ENCODE data around the gene SMARCA2. TPM values are rescaled to one million over a fixed set of nuclear protein-coding genes. Genes with fewer than 3 reads are reported as not detected.

SMARCA2 gene
- polyA plus RNA-seq, 1 donor, result 82.5 TPM

DNA sequence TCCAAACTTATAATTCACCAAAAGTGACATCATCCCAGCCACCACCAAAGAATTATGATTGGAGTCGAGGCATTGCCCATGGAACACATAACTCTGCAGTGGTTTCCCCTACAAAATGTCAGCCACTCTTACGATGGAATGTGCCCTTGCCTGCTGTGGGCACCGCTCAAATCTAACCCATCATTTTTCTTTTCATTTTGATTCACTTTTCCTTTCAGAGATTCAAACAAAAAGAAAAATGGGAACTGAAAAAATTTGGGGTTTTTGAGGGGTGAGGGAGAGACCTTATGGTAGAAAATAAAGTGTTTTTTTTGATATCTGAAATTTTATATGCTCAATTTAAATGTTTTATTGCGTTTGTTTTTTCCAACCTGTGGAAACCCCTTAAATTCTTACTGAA lies 28.1 kb downstream of the SMARCA2 start:
- no peak for DNase-seq

DNA sequence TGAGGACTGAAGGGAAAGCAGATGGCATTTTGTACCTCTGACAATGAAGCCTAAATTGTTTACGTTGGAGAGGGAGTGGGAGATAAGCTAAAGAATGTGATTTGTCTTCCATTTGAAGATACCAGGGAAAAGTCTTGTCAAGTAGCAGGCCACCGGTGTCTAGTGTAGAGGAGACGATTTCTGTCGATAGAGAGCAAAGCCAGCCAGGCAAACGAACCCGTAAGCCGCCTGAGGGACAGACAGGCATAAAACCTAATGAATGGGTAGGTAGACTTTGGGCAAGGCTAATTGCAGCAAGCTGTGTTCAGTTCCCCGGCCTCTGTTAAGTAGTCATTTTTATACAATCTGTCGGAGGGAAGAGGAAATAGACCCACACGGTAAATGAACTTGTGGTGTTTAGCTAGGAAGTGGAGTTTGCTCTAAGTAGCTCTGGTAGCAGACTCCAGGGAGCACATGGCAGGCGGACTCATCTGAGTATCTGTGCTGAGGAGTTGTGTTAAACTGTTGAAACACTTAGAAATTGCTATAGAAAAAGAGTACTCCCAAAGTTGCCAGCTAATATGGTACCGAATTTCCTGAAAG lies 28.8 kb downstream of the SMARCA2 start:
- no peak for DNase-seq

DNA sequence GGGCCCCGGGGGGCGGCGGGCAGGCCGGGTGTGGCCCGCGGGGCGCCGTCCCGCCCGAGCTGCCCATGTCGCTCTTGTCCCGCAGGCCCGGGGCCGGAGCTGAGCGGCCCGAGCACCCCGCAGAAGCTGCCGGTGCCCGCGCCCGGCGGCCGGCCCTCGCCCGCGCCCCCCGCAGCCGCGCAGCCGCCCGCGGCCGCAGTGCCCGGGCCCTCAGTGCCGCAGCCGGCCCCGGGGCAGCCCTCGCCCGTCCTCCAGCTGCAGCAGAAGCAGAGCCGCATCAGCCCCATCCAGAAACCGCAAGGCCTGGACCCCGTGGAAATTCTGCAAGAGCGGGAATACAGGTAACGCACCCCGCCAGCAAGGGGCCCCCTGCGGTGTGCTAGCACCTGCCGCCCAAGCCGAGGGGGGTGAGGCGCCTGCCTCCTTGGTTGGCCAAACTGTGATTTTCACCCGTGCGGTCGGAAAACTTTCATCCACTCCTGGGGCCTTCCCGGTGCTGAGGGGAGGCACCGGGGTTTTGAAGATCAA lies 32.1 kb downstream of the SMARCA2 start:
- no peak for DNase-seq

- no peak for DNase-seq
These were observed 32.8 kb downstream of the SMARCA2 start for GRCh38 chr9:2047916-2048315.

DNA sequence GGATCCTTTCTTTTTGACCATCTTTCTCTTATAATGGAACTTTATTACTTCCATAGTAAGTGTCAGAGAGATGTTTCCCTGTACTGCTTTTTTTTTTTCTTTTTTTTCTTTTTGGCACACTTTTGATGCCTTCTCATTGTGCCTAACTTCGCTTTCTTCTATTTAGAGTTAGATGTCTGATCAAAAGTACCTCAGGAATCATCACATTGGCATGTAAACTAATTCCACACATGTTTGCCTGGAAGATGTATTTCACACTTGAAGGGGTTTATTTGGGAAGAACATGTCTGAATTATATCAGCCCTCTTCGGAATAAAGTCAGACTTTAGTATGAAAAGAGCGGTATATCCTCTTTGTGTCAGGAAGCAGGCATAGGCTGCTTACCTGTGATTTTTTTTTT lies 35.1 kb downstream of the SMARCA2 start:
- DNase-seq, result no peak

DNA sequence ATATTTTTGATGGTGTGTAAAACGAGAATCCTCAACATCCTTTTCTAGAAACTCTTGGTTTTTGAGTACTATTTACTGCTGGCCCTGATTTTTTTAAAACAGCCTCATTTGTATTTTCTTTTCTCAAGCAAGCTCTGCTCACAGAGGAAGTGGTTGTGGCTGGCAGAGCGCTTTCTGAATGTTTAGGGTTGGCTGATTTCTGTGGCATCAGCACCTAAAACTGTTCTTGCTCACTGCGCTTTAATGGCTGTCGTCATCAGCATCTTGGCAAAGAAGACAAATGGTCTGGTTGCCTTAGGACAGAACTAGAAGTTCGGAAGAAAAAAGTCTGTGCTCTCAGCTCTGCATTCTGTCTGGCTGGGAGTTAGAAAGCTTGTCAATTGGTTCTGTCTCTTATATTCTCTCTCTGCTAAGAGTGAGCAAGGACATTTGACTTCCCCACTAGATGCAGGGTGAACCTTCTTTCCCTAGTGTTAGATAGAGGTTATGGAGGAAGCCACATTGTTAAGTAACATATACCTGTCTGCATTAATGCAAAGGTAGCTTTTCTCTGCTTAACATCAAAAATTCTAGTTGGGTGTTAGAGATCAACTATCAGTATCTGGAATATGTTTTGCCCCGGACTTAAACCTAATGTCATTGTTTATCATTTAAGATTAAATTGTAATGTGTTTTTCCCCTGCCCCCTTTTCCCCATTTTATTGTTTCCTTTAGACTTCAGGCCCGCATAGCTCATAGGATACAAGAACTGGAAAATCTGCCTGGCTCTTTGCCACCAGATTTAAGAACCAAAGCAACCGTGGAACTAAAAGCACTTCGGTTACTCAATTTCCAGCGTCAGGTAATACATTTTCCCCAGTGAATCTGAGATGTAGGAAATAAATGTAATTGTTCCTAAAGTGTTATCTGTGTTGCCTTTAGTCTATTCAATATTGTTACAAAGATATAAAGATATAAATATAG lies 39.0 kb downstream of the SMARCA2 start:
- no peak for DNase-seq

GRCh38 chr9:2055203-2055658 lies 40.1 kb downstream of the SMARCA2 start:
- DNase-seq, result no peak

- DNase-seq, result no peak
These were observed 44.3 kb downstream of the SMARCA2 start for GRCh38 chr9:2059274-2059929.

DNA sequence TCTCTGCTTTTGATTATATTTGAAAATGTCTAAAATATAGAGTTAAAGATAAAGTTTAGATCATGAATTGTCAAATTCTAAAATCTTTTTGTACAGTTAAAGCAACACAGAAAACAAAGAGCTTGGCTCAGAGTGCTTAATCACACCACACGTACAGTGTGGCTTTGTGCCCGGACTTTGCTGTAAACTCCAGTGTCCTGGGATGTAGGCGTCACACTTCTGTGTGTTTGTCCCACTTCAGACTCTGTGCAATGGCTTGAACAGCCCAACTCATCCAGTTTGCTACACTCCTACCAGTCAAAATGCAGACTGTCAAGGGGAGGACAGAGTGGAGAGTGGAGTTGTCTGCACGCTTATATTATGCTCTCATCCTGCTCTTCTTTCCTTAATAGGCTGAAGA lies 45.3 kb downstream of the SMARCA2 start:
- no peak for DNase-seq

DNA sequence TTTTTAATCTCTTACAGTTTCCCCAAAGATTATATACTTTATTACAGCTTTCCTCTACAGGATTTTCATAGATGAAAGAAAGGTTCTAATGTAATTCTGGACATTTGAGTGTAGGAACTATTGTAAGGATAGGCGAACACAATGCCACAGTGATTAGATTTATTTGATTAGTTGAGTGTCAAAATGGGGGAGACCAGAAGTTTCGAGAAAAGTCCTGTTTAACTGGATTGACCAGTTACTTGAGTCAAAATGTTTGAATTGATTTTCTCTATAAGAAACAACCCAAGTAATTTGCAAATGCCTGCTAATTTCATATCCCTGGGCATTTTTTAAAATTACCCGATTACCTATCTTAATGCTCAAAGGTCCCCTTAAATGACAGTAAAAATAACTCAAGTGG lies 50.6 kb downstream of the SMARCA2 start:
- no peak for DNase-seq

DNA sequence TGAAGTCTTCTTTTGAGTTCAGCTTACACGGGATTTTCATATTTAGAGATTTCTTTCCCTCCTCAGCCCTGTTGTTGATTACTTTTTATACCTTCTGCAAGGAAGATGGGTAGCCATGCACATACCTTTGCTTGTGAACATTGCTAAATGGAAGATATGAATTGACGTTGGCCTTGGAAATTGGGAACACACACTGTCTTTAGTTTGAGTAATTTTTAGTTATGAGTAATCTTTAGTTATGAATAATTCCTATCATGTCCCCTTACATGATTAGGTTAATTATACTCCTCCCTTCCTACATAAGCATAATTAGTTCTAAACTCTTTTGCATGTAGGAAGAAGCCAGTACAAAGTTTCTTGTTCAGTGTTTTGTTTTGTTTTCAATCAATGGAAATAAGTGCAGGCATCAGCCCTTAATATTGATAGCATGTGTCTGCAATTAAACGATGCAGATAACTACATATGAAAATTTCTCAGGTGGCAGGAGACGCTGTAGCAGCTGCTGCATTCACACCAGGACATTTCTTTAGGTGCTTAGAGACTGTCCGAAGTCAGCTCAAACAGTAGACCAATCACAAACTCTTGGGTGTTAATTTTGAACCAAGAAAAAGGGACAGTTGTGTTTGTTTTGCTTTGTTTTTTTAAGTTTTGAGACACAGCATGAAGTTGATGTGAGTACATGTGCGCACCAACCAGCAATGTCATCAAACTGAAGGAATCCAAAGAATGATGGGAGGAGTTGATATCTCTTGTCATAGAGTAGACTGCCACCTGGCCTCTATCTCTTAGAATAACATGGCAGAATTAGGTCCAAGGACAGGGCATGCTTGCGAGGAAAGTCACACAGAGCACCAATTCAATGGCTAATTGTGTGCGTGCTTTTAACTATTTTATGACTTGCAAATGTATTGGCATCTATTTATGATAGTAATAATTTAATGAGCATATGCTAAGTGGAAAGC lies 51.4 kb downstream of the SMARCA2 start:
- no peak for DNase-seq

DNA sequence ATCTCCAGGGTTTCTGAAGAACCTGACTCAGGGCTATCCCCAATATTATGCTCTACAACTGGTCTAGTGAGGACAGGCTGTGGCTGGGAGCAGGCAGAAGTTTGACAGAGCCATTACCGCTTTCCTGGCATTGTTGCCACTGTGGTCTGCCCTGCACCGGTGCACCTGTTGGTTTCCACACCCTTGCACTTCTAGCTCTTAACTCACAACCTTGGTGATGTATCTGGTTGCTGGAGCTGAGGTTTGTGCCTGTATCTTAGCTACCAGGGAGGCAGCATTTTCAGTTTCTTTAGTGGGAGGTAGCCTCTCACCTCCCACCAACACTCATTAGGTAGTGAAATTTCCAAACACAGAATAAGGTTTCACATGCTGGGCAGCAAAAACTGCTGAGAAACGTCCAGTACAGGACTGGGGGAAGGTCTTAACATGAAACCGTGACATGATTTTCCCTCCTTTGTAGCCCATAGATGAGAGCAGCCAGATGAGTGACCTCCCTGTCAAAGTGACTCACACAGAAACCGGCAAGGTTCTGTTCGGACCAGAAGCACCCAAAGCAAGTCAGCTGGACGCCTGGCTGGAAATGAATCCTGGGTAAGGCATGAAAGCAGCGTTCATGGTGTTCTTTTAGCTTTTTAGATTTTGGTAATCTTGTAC lies 57.7 kb downstream of the SMARCA2 start:
- no peak for DNase-seq

DNA sequence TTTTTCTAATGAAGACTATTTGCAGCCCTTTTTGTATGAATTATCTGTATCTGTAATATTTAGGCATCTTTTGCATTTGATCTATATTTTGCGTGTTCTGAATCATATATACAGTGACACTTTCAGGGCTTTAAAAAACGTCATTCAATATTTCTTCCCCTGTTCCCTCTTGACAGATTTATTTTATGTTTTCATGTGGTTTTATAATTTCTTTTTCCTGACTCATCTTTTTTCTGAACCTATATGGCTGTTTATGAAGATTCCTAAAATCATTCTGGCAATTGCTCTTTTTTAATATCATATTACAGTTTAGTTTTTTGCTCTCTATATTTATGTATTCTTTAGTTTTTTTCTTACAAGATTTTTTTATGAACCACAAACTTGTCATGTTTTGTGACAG lies 67.6 kb downstream of the SMARCA2 start:
- DNase-seq, result no peak

GRCh38 chr9:2083479-2083878 lies 68.3 kb downstream of the SMARCA2 start:
- no peak for DNase-seq

GRCh38 chr9:2085716-2086115 lies 70.6 kb downstream of the SMARCA2 start:
- peak; percentile 78 for DNase-seq

DNA sequence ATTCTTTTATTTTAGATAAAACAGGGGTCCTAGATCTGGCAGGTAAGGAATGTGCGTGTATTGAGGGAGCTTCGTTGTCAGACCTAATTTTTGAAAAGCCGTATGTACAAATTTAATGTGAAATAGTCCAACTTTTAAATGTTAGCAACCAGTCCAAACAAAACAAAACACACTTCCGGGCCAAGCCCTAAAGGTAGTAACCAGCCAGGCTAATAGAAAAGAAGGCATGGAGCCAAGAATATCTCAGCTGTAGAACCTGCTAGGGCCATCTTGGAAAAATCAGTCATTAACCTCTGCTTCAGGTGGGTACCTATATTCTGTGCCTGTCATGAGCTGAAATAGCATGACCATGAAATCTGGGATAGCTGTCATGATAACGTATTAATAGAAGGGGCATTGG lies 71.0 kb downstream of the SMARCA2 start:
- no peak for DNase-seq

DNA sequence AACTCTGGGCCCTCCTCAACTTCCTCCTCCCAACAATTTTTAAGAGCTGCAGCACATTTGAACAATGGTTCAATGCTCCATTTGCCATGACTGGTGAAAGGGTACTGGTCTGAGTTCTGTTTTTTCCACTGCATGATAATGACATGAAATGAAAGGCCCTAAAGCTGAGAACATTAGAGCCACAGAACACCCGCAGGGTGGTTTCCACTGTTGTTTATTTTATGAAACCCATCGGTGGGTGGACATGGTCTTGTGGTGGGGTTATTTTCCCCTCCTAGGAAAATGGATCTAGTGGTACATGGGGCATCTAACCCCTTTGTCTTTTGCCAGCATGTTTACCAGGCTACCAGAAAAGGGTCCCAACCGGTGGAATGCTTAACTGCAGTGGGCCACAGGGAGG lies 71.8 kb downstream of the SMARCA2 start:
- no peak for DNase-seq

DNA sequence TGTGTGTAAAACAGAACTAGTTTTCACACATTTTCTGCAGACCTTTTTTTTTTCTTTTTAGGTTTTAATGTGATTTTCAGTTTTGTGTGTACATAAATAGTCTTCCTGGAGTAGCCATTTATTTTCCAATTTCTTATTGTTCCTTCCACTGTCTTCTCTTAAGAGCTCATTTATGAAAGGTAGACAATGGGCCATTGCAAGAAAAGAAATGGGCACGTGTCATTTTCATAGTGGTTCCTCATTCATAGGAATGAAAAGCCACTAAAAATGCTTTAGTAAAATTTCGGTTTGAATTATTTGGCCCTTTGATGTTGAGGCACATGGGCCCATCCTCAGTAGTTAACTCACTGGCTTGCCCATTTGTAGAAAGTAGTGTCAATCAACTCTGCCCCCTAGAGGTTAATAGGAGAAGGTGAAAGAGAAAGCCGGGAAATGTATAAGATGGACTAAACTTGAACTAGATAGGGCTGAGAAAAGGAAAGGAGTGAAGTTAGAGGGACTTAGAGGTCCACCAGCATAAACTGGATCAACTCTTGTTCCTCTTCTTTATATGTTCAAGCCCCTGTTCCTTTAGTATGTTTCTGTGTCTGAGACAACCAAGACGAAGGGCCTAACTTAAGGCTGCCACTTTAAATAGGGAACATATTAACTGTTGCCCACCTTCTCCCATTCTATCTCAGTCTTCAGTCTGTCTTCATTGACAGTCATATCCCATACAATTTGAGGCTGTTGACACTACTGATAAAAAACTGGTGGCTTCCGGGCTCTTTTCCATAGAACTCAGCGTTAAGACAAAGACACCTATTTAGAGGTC lies 72.6 kb downstream of the SMARCA2 start:
- no peak for DNase-seq

DNA sequence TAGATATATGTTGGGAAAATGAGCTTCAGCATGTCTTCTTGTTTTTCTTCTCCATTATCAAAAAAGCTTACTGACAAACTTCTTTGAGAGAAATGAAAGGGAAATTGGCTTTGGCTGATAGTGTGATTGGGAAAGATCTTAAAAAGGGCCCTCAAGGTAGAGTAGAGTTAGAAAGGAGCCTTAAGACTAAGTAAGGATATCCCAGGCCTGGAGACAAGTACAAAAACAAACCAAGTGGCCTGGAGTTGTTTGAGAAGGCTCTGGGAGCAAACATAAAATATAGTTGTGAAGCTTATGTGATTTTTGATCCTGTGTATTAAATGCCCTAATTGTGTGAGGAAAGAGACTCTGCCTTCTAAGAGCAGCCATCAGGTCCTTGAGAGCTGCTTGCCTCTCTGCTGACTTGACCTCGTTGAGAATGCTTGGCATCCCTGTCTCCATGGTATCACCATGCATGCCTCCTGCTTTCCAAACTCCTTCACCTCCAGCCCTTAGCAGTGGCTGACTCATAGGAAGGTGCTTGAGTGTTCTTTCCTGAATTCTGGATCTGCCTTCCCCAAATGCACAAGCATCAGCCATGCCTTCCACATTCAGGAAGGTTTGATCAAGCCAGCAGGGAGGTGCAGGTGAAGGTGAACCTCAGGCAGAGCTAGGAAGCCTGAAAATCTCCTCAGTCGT lies 78.9 kb downstream of the SMARCA2 start:
- DNase-seq, result no peak

DNA sequence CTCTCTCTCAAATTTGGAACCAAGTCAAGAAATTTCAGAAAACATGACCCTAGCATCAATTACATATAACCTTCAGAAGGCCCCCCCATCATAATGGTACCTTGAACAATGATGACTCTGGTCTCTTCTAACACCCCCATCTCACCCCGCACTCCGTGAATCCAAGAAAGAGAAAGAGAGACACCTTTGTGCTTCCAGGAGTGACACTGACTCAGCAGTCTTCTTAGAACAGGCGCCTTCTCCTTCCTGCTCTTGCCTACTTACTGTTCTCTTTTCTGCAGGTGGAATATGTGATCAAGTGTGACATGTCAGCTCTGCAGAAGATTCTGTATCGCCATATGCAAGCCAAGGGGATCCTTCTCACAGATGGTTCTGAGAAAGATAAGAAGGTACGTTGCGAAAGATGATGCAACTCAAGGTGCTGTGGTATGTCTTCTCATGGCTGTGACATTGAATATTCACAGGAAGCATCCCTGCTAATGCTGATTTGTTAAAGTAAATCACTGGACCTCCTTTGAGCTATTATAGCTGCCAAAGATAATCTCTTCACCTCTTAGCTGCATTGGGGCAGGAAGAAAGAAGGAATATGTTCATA lies 81.3 kb downstream of the SMARCA2 start:
- no peak for DNase-seq
